K562 (cell line): ENCODE data around the gene STON2. TPM values are rescaled to one million over a fixed set of nuclear protein-coding genes. Genes with fewer than 3 reads are reported as not detected.

Source experiments
- ATAC-seq: fragments of 200-7000 bp; cut with Tn5 transposase; 3 replicates; pipeline ENCODE4 v1.9.1; 2020; ENCODE audit warnings: moderate library complexity
- BruUV-seq: library from RNA; stranded (reverse); fragments of 400-500 nt; replicated peaks from 2 replicates; lab custom pipeline; 2021; lab: Mats Ljungman, UMichigan
- CTCF ChIA-PET: fragments of 300-600 bp; formaldehyde crosslinking; extraction: SDS; loops from one replicate; lab custom pipeline; 2021; ENCODE audit warnings: low intra/inter-chr PET ratio; lab: Yijun Ruan, JAX
- POLR2A ChIA-PET: fragments of 300-600, 350-650 bp; sonication (Branson Sonifier 250); formaldehyde crosslinking; extraction: SDS; loops from one replicate; lab custom pipeline; 2021; ENCODE audit warnings: antibody characterized with exemption, inconsistent platforms; lab: Yijun Ruan, JAX
- DNase-seq, 4 experiments: peaks; one replicate each; pipeline versions ENCODE4 v3.0.0 to v3.0.0-alpha.2; 2011 to 2018; ENCODE audit warnings: low spot score in 3 of 4, mixed read lengths in 3 of 4; ENCODE audit errors: extremely low read depth in 1 of 4
- FAIRE-seq: peaks from 2 replicates; lab custom pipeline; 2011; peaks lifted over from hg19 to GRCh38; lab: Jason Lieb, UNC
- H2AFZ ChIP-seq: 2 replicates; pipeline ENCODE4 v1.6.0; 2011; ENCODE audit warnings: low read depth, low read length, control low read depth, inconsistent platforms
- H3K27ac ChIP-seq: fragments of 200-600 bp; 3 replicates; pipeline ENCODE4 v1.8.0; 2011; ENCODE audit warnings: low read depth, mild to moderate bottlenecking, control low read depth, inconsistent platforms, low read length, moderate library complexity, mixed read lengths; ENCODE audit errors: extremely low read depth
- H3K27me3 ChIP-seq, 2 experiments: fragments of 300-600 bp in 1 of 2; 2 replicates in 1 of 2; 3 replicates in 1 of 2; pipeline versions ENCODE4 v1.6.0 to v1.8.0; 2011; ENCODE audit warnings: inconsistent platforms in 2 of 2, low read length in 2 of 2, mild to moderate bottlenecking in 1 of 2, mixed read lengths in 1 of 2, moderate library complexity in 1 of 2; ENCODE audit not compliant: control insufficient read depth in 2 of 2, insufficient read depth in 2 of 2
- H3K36me3 ChIP-seq: fragments of 300-600 bp; 3 replicates; pipeline ENCODE4 v1.8.0; 2011; ENCODE audit warnings: mild to moderate bottlenecking, low read length, inconsistent platforms; ENCODE audit not compliant: control insufficient read depth, insufficient read depth
- H3K4me1 ChIP-seq, 2 experiments: fragments of 200-600 bp in 1 of 2; replicated peaks in 1 of 2; 2 replicates in 1 of 2; 3 replicates in 1 of 2; pipeline versions ENCODE4 v1.5.1 to v1.8.0; 2011; ENCODE audit warnings: inconsistent platforms in 2 of 2, low read length in 2 of 2, mild to moderate bottlenecking in 1 of 2, mixed read lengths in 1 of 2, moderate library complexity in 1 of 2; ENCODE audit not compliant: control insufficient read depth in 2 of 2, insufficient read depth in 2 of 2
- H3K4me2 ChIP-seq: 2 replicates; pipeline ENCODE4 v1.6.1; 2011; ENCODE audit warnings: low read length, control low read depth, inconsistent platforms, mixed read lengths; ENCODE audit not compliant: insufficient read depth
- H3K4me3 ChIP-seq: fragments of 200-600 bp; sonication (generic), shearing (Covaris generic); 2 replicates; pipeline ENCODE4 v1.5.1; 2016; ENCODE audit warnings: control low read depth, inconsistent platforms
- H3K79me2 ChIP-seq: fragments of 200-600 bp; 3 replicates; pipeline ENCODE4 v1.8.0; 2011; ENCODE audit warnings: low read length, inconsistent platforms; ENCODE audit not compliant: control insufficient read depth, insufficient read depth
- H3K9ac ChIP-seq, 2 experiments: 2 replicates each; pipeline versions ENCODE4 v1.6.0 to v1.6.1; 2011; ENCODE audit warnings: low read depth in 2 of 2, low read length in 2 of 2, control low read depth in 1 of 2, inconsistent platforms in 1 of 2, mild to moderate bottlenecking in 1 of 2, mixed read lengths in 1 of 2; ENCODE audit not compliant: insufficient read depth in 1 of 2
- H3K9me1 ChIP-seq: one replicate; pipeline ENCODE4 v1.6.0; 2011; ENCODE audit warnings: inconsistent platforms, mild to moderate bottlenecking, low read length, moderate library complexity; ENCODE audit not compliant: control insufficient read depth, insufficient read depth
- H3K9me3 ChIP-seq: replicated peaks from 2 replicates; pipeline ENCODE4 v1.5.1; 2011; ENCODE audit warnings: low read depth, low read length, inconsistent platforms; ENCODE audit not compliant: control insufficient read depth, insufficient read depth
- H4K20me1 ChIP-seq: replicated peaks from 2 replicates; pipeline ENCODE4 v1.6.1; 2011; ENCODE audit warnings: low read length, inconsistent platforms, mixed read lengths; ENCODE audit not compliant: control insufficient read depth, insufficient read depth
- GABPB2 ChIP-seq: fragments of 250-450 bp; sonication (Bioruptor Pico); conservative IDR thresholded peaks from 2 replicates; pipeline ENCODE4 v1.5.1; 2021; ENCODE audit warnings: mild to moderate bottlenecking
- HNRNPL ChIP-seq: fragments of 200-400 bp; formaldehyde crosslinking; IDR thresholded peaks from 2 replicates; pipeline ENCODE4 v1.6.1; 2017; ENCODE audit warnings: low read depth, mild to moderate bottlenecking, low read length
- RBM25 ChIP-seq: fragments of 200-400 bp; formaldehyde crosslinking; IDR thresholded peaks from 2 replicates; pipeline ENCODE4 v1.6.1; 2018; ENCODE audit warnings: low read length, low read depth, moderate library complexity; ENCODE audit not compliant: severe bottlenecking
- ZFP36 ChIP-seq: fragments of 150-350 bp; IDR thresholded peaks from 2 replicates; pipeline ENCODE4 v1.6.1; 2018; ENCODE audit warnings: low read length, low read depth; ENCODE audit not compliant: partially characterized antibody
- ZNF165 ChIP-seq: fragments of 250-450 bp; sonication (Bioruptor Pico); IDR thresholded peaks from 2 replicates; pipeline ENCODE4 v1.4.0; 2020; ENCODE audit warnings: borderline replicate concordance
- ZNF384 ChIP-seq: IDR thresholded peaks from 2 replicates; pipeline ENCODE4 v1.6.1; 2012; ENCODE audit warnings: low read depth, low read length, improper control_type of control experiment
- WGBS: fragments of 100-300 bp; shearing (Covaris generic); methylation state at CpG from one replicate; pipeline ENCODE4 v1.1.6; 2016; ENCODE audit warnings: low coverage, mixed read lengths; ENCODE audit not compliant: insufficient coverage; ENCODE audit errors: missing lambda C conversion rate; 5-methylcytosine and 5-hydroxymethylcytosine counted together
- in situ Hi-C: fragments of 300-500 bp; cut with MboI; formaldehyde crosslinking; loops from 4 replicates; pipeline ENCODE4 v1.15.0; 2018; ENCODE audit warnings: inconsistent platforms, mixed read lengths
- intact Hi-C: fragments of 100-400 bp; cut with micrococcal nuclease; formaldehyde crosslinking; loops from 2 replicates; pipeline ENCODE4 v1.14.2; 2022
- polyA plus RNA-seq, 8 experiments: library from polyadenylated mRNA; depleted of rRNA in 4 of 8; stranded (reverse) in 5 of 8; unstranded in 3 of 8; fragments of >200 nt; fragmentation: Nextera tagmentation in 2 of 8; fragmentation: Illumina TruSeq in 1 of 8; extraction: Ambion mirVana in 2 of 8; extraction: Trizol in 1 of 8; gene quantifications; 2 replicates each; pipeline versions ENCODE4 v1.2.1 to v1.2.3, GENCODE V29; 2011 to 2014; ENCODE audit warnings: inconsistent platforms in 1 of 8, missing spikeins in 1 of 8
- total RNA-seq, 7 experiments: library from RNA; depleted of rRNA in 6 of 7; stranded (reverse); fragments of >200 nt in 6 of 7; fragmentation: Illumina TruSeq in 2 of 7; extraction: Trizol in 2 of 7; gene quantifications; 2 replicates each; pipeline versions ENCODE4 v1.2.1 to v1.2.3, GENCODE V29; 2011 to 2021; ENCODE audit warnings: low replicate concordance in 1 of 7
- TF ChIP-seq, protein P1 (sequence below): fragments of 450-650 bp; IDR thresholded peaks from 2 replicates; pipeline ENCODE4 v1.7.0; 2016; ENCODE audit warnings: borderline replicate concordance
- TF ChIP-seq, protein P2 (sequence below): sonication (generic); formaldehyde crosslinking; IDR thresholded peaks from 2 replicates; pipeline ENCODE4 v1.8.0; 2022; ENCODE audit warnings: mild to moderate bottlenecking, low read depth, missing genetic modification reagents

Gene STON2
- total and polyA plus RNA-seq, 9 of the 15 experiments (the other 6 are each of a cell fraction or from before 2014, with no cell fraction given), result 7.8 to 99.3 (median 53.5) TPM

DNA sequence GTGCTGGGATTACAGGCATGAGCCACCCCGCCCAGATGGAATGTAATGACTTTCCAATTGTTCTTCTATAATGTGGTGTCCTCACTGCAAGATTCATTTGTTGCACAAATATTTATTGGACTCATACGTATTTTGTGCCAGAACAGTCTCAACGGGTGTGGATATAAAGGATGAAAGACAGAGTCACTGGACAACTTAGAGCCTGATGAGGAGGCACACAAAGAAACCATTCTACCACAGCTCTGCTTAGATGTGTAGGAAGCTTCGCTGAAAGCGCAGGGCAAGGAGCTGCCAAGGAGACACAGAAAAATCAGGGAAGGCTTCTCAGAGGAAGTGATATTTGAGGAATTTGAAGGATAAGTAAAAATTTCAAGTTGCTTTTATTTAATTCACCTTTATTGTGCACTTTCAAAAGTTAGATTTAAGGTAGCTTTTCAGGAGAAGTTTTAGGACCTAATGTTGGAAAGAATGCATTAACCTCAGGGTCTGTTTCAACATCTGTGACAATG is 41.6 kb upstream of the STON2 start:
- H3K4me1 ChIP-seq, result peaks cover under 1 to 4% of the 10 kb centered on the region in 2 experiments; a peak in 3 of 5 replicates
- no peak overlapping the region for H3K9ac ChIP-seq
- H3K9me3 ChIP-seq, result no peaks in the 10 kb centered on the region
- no peak overlapping the region for H3K27ac ChIP-seq
- in situ Hi-C loops, result no loop called here
- H3K36me3 ChIP-seq, result no peaks in the 10 kb centered on the region; the same call in 2 of the 3 replicates
- ChIA-PET POLR2A (no interaction called here), CTCF (no interaction called here)
- no peaks in the 10 kb centered on the region for H3K9me1 ChIP-seq
- no TSS peak for BruUV-seq
- 70% methylated on average over 5 of the region's 5 CpGs for WGBS
- H3K79me2 ChIP-seq, result peaks cover 6% of the 10 kb centered on the region; the same call in 2 of the 3 replicates
- H4K20me1 ChIP-seq, result no peaks in the 10 kb centered on the region
- H3K4me2 ChIP-seq, result no peak overlapping the region
- H3K27me3 ChIP-seq, result no peaks in the 10 kb centered on the region
- FAIRE-seq (no peak), DNase-seq (no peak), ATAC-seq (no peak)
- TF ChIP-seq HNRNPL, result no peak
- peak; percentile 89 for TF ChIP-seq ZFP36
- peak; percentile 54 for TF ChIP-seq RBM25
- no peak overlapping the region for H2AFZ ChIP-seq
- H3K4me3 ChIP-seq, result no peak overlapping the region
- intact Hi-C loops, result no loop called here

DNA sequence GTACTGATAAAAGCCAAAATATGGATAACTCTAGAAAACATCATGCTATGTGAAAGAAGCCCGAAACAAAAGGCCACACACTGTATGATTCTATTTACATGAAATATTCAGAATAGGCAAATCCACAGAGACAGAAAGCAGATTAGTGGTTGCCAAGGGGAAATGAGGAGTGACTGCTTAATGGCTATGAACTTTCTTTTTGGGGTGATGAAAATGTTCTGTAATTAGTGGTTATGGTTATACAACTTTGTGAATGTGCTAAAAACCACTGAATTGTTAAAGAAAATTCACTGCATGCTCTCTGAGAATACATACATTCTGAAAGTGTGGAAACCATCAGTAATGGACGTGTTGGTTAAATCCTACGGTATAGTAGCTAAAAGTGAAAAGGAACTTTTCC is 39.9 kb upstream of the STON2 start:
- Histone ChIP-seq H3K9me1 (no peaks in the 10 kb centered on the region), H3K27me3 (no peaks in the 10 kb centered on the region), H3K27ac (no peak overlapping the region), H3K4me2 (no peak overlapping the region), H2AFZ (no peak overlapping the region), H3K4me1 (peaks cover 4 to 10% of the 10 kb centered on the region in 2 experiments; a peak in 2 of 5 replicates), H3K9ac (no peak overlapping the region), H3K9me3 (no peaks in the 10 kb centered on the region), H3K79me2 (peaks cover 18% of the 10 kb centered on the region), H3K4me3 (no peak overlapping the region), H3K36me3 (no peaks in the 10 kb centered on the region; the same call in 2 of the 3 replicates), H4K20me1 (no peaks in the 10 kb centered on the region)
- DNase-seq (no peak), FAIRE-seq (no peak), ATAC-seq (no peak)
- POLR2A ChIA-PET, result no interaction called here
- TF ChIP-seq ZNF165 (CRISPR knock-in tag), result no peak
- TF ChIP-seq, protein P1, sequence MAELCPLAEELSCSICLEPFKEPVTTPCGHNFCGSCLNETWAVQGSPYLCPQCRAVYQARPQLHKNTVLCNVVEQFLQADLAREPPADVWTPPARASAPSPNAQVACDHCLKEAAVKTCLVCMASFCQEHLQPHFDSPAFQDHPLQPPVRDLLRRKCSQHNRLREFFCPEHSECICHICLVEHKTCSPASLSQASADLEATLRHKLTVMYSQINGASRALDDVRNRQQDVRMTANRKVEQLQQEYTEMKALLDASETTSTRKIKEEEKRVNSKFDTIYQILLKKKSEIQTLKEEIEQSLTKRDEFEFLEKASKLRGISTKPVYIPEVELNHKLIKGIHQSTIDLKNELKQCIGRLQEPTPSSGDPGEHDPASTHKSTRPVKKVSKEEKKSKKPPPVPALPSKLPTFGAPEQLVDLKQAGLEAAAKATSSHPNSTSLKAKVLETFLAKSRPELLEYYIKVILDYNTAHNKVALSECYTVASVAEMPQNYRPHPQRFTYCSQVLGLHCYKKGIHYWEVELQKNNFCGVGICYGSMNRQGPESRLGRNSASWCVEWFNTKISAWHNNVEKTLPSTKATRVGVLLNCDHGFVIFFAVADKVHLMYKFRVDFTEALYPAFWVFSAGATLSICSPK, result no peak
- TF ChIP-seq, protein P2, sequence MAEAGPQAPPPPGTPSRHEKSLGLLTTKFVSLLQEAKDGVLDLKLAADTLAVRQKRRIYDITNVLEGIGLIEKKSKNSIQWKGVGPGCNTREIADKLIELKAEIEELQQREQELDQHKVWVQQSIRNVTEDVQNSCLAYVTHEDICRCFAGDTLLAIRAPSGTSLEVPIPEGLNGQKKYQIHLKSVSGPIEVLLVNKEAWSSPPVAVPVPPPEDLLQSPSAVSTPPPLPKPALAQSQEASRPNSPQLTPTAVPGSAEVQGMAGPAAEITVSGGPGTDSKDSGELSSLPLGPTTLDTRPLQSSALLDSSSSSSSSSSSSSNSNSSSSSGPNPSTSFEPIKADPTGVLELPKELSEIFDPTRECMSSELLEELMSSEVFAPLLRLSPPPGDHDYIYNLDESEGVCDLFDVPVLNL, result no peak
- no peak for TF ChIP-seq GABPB2 (CRISPR knock-in tag)
- no peak for TF ChIP-seq ZNF384
- 57% methylated on average over 3 of the region's 3 CpGs for WGBS
- in situ Hi-C loops (no loop called here), intact Hi-C loops (no loop called here)
- no TSS peak for BruUV-seq
- CTCF ChIA-PET, result no interaction called here
